Esophagus squamous epithelium (tissue), 4 donors: ENCODE measurements around the gene KRTAP4-9.

Experiments
- CTCF ChIP-seq, 6 experiments: fragments of 450-650 bp in 4 of 6; fragments of 200-600 bp in 2 of 6; sonication (generic) in 2 of 6; IDR thresholded peaks; one replicate each; pipeline ENCODE4 v1.5.1; 2016 to 2019; ENCODE audit warnings: antibody characterized with exemption in 6 of 6, mild to moderate bottlenecking in 4 of 6, moderate library complexity in 4 of 6
- POLR2A ChIP-seq, 4 donors: fragments of 450-650 bp; IDR thresholded peaks; one replicate each; pipeline ENCODE4 v1.6.1; 2017; ENCODE audit warnings: antibody characterized with exemption in 4 of 4, mild to moderate bottlenecking in 4 of 4, moderate library complexity in 3 of 4

GRCh38 chr17:41060052-41060604 lies 45.1 kb upstream of the KRTAP4-9 start, which contains the start of gene KRTAP2-3:
- no peak for TF ChIP-seq CTCF (IDR thresholded peaks at IDR 0.05)
- TF ChIP-seq POLR2A (IDR thresholded peaks at IDR 0.05), result no peak
